Stimulated activated CD4-positive, alpha-beta T cell treated with anti-CD3 and anti-CD28 coated beads, Interleukin-12 subunit alpha, Interleukin-12 subunit beta, amount 100 ng/mL, for 48 hours (primary cell): ENCODE measurements around the gene ERBB4.
"Not testable (repeated sequence)": the region's sequence is repeated elsewhere in the genome, so short reads cannot be mapped to it uniquely, and the experiment has no call there.

Source experiments
- DNase-seq, 3 donors: peaks; one replicate each; pipeline ENCODE4 v3.0.0-alpha.2; 2020; ENCODE audit warnings: low read depth in 2 of 3, low spot score in 1 of 3

Gene ERBB4

GRCh38 chr2:212228743-212229171, 309.8 kb downstream of the ERBB4 start:
- DNase-seq = no peak

DNA sequence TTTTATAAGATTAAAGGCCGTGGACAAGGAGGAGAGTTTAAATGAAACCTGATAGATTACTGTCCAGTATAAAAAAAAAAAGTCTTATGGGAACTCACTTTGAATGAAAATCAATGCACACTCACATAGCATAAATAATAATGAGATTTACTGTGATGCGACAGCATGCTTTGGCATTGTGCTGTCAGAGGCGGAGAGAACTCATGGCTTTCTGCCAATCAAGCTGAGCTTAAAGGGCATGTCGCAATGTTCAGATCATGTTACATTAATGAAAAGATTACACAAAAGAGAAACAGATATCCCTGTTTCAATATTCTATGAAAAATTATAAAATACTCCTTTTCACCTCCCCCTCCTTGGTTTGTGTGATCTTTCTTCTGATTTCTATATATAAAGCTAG, 310.8 kb downstream of the ERBB4 start:
- DNase-seq = no peak

- no peak for DNase-seq
Observed at GRCh38 chr2:212226114-212226513, 312.5 kb downstream of the ERBB4 start.

DNA sequence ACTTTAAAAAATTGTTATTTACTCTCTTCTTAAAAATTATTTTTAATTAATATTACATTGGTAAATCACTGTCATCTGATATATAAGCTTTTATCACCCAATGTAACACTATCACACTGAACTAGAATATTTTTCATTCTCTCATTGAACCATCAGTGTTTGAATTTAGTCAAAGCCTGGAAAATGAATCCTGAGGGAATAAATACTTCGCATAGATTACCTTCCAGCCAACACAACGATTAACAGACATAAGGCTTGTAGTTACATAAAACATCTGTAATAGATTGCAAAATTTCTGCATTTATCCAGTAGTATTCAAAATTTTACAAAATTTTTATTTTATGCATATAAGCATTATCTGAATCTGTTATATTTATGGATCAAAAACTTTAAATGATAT, 314.9 kb downstream of the ERBB4 start:
- DNase-seq = no peak

DNA sequence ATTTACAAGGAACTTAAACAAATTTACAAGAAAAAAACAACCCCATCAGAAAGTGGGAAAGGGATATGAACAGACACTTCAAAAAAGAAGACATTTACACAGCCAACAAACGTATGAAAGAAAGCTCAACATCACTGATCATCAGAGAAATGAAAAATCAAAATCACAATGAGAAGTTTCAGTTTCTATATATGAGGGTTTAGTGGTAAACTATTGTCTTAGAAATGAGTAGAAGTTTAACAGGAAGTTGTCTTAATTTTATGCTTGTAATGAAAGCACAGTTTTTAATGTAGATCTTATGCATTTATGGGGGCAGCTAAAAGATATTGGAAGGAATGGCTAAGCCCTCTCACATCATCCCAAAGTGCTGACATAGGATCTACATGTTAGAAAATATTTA, 325.4 kb downstream of the ERBB4 start:
- no peak for DNase-seq

DNA sequence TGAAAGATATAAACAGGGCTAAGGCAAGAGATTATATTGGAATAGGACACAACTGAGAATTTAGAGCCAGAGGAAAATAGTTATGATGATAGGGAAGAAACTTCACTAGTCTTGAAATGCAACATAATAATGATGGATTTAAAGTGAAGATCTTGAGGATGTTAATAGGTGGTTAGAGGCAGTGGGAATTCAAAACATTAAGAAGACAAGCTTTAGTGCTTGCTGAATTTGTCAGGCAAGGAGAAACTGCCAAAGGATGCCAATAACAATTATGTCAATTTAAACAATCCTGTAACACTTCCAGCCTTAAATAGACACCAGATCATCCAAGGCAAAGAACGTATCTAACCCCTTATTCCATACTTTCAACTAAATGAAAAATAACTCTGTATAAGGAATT, 330.1 kb downstream of the ERBB4 start:
- no peak for DNase-seq

DNA sequence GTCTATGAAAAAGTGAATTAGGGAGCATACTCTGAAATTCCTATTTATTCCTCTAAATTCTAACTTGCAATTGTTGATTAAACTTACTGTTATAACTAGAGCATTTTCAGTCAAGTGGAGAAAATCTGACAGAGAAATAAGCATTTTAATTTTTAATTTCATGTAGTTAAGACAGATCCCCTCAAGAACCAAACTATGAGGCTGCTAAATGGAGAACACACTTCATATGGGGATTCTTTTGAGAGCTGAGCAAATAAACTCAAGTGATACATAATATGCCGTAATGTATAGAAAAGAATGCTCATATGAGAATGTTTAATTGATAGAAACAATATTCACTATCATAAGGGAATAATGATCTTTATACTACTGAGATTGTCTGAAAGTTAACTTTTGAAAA, 340.8 kb downstream of the ERBB4 start:
- DNase-seq = no peak

- DNase-seq = no peak
Observed at GRCh38 chr2:212195626-212196025, 343.0 kb downstream of the ERBB4 start.

DNA sequence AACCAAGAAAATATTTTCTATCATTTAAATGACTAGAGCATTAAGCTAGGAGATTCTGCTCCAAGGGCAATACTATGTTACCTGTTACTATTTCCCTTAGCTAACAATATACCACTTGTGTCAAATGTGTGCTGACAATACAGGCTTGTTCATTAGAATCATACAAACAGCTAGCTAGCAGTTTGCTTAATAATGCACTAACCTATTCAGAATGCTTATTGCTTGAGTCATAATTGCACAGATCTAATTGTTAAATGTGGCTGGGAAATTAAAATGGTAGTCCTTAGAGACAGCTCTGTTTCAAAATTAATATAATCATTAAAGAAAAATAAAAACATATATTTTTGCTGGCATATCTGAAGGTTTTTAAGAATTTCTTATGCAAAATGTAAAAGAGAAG, 344.2 kb downstream of the ERBB4 start:
- DNase-seq = no peak

DNA sequence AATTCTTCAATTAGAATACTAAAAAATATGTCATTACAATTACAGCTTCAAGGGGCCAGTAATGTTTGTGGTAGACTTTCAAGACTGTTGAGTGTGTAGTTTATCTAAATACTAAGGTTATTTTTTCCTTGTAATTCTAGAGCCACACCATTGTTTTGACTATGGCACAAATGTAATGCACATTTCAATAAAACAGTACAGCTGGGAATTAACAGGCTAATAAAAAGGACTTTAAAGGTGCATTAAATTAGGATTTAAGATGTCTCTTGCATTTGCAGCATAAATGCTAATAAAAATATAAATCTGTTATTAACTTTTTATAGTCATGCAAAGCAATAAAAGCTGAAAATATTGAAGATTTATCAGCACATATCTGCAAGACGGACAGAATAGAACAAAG, 344.8 kb downstream of the ERBB4 start:
- DNase-seq = no peak

DNA sequence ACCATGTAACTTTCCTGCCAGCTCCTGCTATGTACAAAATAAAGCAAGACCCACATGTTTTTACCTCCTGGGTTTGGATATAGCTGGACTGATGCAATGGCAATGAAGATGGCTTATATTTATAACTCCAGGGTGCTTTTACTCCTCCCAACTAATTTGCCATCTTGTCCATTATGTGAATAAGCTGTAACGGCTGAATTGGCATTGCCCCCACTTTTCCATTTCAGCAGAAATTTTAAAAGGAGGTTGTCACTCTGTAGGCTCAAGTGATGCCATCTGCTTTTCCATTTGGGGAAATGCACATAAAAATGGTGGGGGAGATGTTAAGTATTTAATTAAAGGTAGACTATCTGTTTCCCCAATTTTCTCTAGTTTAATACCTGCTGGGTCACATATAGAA, 345.5 kb downstream of the ERBB4 start:
- no peak for DNase-seq

DNA sequence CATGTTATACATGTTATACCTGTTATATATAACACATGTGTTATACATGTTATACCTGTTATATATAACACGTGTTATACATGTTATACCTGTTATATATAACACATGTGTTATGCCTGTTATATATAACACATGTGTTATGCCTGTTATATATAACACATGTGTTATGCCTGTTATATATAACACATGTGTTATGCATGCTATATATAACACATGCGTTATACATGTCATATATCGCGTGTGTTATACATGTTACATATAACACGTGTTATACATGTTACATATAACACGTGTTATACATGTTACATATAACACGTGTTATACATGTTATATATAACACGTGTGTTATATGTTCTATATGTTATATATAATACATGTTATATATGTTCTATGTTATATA, 347.2 kb downstream of the ERBB4 start:
- not testable (repeated sequence) for DNase-seq

- DNase-seq = no peak
Observed at GRCh38 chr2:212186166-212186565, 352.4 kb downstream of the ERBB4 start.

DNA sequence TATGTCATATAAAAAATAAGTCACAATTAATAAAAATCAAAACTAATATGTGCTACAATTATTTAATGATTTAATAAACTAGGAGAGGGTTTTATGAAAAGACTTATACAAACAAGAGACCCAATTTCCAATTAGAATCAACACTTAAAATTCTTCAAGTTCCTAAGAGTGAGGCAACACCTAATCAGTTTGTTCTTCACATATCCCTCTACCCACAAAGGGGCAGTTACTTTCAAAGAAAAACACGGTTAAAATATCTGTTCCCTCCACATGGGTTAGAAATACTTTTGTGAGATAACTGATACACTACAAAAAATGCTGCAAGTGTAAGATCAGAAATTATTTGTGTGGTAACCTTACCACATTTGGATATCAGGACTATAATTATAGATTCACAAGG, 357.0 kb downstream of the ERBB4 start:
- no peak for DNase-seq

GRCh38 chr2:212180408-212181083, 358.1 kb downstream of the ERBB4 start:
- no peak for DNase-seq

DNA sequence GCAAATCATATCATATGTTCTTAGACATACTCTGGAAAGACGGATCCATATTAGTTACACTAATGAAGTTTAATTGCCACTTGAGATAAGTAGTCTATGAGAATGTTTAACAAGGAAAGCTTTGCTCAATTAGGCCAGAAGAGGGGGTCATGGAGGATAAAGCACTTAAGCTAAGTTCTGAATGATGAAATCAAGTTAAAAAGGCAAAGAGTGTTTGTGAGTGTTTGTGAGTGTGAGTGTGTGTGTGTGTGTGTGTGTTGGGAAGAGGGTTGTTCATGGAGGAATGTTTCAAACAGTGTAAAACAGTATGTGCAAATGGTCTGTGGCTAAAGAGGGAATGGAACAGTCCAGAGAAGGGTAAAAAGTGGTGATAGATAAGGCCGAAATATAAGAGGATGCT, 360.9 kb downstream of the ERBB4 start:
- no peak for DNase-seq

- DNase-seq = no peak
Observed at GRCh38 chr2:212176151-212176550, 362.5 kb downstream of the ERBB4 start.

GRCh38 chr2:212173756-212174510, 364.7 kb downstream of the ERBB4 start:
- DNase-seq = no peak

- no peak for DNase-seq
Observed at GRCh38 chr2:212173331-212173730, 365.3 kb downstream of the ERBB4 start.

DNA sequence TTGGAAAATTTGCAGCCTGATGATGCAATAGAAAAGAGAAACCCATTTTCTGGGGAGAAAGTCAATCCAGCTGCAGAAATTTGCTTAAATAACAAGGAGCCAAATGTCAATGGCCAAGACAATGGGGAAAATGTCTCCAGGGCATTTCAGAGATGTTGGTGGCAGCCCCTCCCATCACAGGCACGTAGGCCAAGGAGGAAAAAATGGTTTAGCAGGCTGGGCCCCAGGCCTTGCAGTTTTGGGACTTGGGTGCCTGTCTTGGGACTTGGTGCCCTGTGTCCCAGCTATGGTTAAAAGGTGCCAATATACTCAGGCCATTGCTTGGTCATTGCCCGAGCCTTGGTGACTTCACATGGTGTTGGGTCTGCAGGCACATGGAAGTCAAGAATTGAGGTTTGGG, 368.2 kb downstream of the ERBB4 start:
- DNase-seq = no peak

- no peak for DNase-seq
Observed at GRCh38 chr2:212158081-212158480, 380.5 kb downstream of the ERBB4 start.

- no peak for DNase-seq
Observed at GRCh38 chr2:212157012-212157411, 381.6 kb downstream of the ERBB4 start.

DNA sequence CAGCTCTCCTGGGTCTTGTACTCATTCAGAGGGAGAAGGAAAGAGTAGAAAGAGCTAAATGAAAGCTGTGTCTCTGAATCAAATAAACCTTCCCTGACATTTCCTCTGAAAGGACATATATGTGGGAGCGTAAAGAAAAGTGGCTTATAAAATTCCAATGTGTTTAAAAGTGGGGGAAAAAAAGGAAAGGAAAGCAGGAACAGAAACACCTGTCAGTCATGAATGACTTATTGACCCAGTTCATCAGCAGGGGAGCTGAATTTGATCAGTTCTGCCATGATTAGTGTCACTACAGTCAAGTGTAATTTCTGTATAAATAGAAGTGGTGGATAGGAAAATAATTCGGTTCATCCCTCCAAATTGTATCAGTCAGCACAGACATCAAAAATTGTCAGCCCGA, 382.5 kb downstream of the ERBB4 start:
- DNase-seq = no peak
